IMR-90 (cell line): ENCODE measurements around the gene PIK3IP1. TPM values are rescaled to one million over a fixed set of nuclear protein-coding genes. Genes with fewer than 3 reads are reported as not detected.

ENCODE experiments used
- ATAC-seq: fragments of 200-7000 bp; cut with Tn5 transposase; 2 replicates; pipeline ENCODE4 v1.9.1; 2020; ENCODE audit warnings: low read depth, mild to moderate bottlenecking, moderate library complexity
- BruUV-seq: library from RNA; stranded (reverse); fragments of 400-500 nt; replicated peaks from 2 replicates; lab custom pipeline; 2021; lab: Mats Ljungman, UMichigan
- CTCF ChIA-PET: fragments of 300-600 bp; formaldehyde crosslinking; extraction: SDS; loops from one replicate; lab custom pipeline; 2021; ENCODE audit warnings: antibody characterized with exemption; lab: Yijun Ruan, JAX
- POLR2A ChIA-PET: fragments of 300-600 bp; sonication (Branson Sonifier 250); formaldehyde crosslinking; loops from one replicate; lab custom pipeline; 2022; ENCODE audit warnings: antibody characterized with exemption; ENCODE audit not compliant: unreplicated experiment; lab: Charles Lee
- DNase-seq: peaks from one replicate; pipeline ENCODE4 v3.0.0; 2013
- H2AFZ ChIP-seq: replicated peaks from 2 replicates; pipeline ENCODE3; 2013; ENCODE audit warnings: low read length, mild to moderate bottlenecking; ENCODE audit not compliant: poor library complexity
- H2AK5ac ChIP-seq: 2 replicates; pipeline ENCODE4 v1.6.1; 2013; ENCODE audit warnings: low read depth, low read length, inconsistent platforms
- H2AK9ac ChIP-seq: replicated peaks from 2 replicates; pipeline ENCODE3; 2013; ENCODE audit warnings: mild to moderate bottlenecking, low read depth, low read length, moderate library complexity; ENCODE audit not compliant: poor library complexity
- H2BK120ac ChIP-seq: 2 replicates; pipeline ENCODE4 v1.6.1; 2013; ENCODE audit warnings: low read depth, low read length, inconsistent platforms
- H2BK15ac ChIP-seq: 3 replicates; pipeline ENCODE4 v1.6.1; 2013; ENCODE audit warnings: low read depth, low read length, inconsistent platforms
- H2BK20ac ChIP-seq: 2 replicates; pipeline ENCODE4 v1.6.1; 2013; ENCODE audit warnings: low read depth, mild to moderate bottlenecking, inconsistent platforms, low read length, moderate library complexity
- H2BK5ac ChIP-seq: 2 replicates; pipeline ENCODE4 v1.6.1; 2013; ENCODE audit warnings: mild to moderate bottlenecking, low read depth, low read length, inconsistent platforms; ENCODE audit not compliant: poor library complexity, severe bottlenecking
- H3K14ac ChIP-seq: replicated peaks from 2 replicates; pipeline ENCODE4 v1.6.1; 2013; ENCODE audit warnings: low read depth, low read length, inconsistent platforms
- H3K18ac ChIP-seq: 2 replicates; pipeline ENCODE4 v1.6.1; 2013; ENCODE audit warnings: low read depth, low read length, control low read depth
- H3K23ac ChIP-seq: 2 replicates; pipeline ENCODE4 v1.6.1; 2013; ENCODE audit warnings: low read depth, low read length, inconsistent platforms
- H3K27ac ChIP-seq: 2 replicates; pipeline ENCODE4 v1.5.1; 2013; ENCODE audit warnings: mild to moderate bottlenecking, control low read depth, low read length; ENCODE audit not compliant: insufficient read depth
- H3K27me3 ChIP-seq: 2 replicates; pipeline ENCODE4 v1.6.1; 2013; ENCODE audit warnings: low read length; ENCODE audit not compliant: control insufficient read depth, insufficient read depth
- H3K36me3 ChIP-seq: 2 replicates; pipeline ENCODE4 v1.6.1; 2013; ENCODE audit warnings: low read length, mixed read lengths; ENCODE audit not compliant: control insufficient read depth, insufficient read depth
- H3K4ac ChIP-seq: 2 replicates; pipeline ENCODE4 v1.6.1; 2013; ENCODE audit warnings: low read depth, low read length, inconsistent platforms
- H3K4me1 ChIP-seq: 2 replicates; pipeline ENCODE4 v1.6.1; 2013; ENCODE audit warnings: low read length, mixed read lengths; ENCODE audit not compliant: control insufficient read depth, insufficient read depth
- H3K4me2 ChIP-seq: 2 replicates; pipeline ENCODE4 v1.6.1; 2013; ENCODE audit warnings: low read depth, mild to moderate bottlenecking, control low read depth, low read length, moderate library complexity
- H3K4me3 ChIP-seq: 2 replicates; pipeline ENCODE4 v1.5.1; 2013; ENCODE audit warnings: low read depth, mild to moderate bottlenecking, control low read depth, low read length, moderate library complexity; ENCODE audit not compliant: insufficient read depth
- H3K56ac ChIP-seq: 2 replicates; pipeline ENCODE4 v1.6.1; 2013; ENCODE audit warnings: low read length, inconsistent platforms; ENCODE audit not compliant: insufficient read depth; ENCODE audit errors: extremely low read depth
- H3K79me1 ChIP-seq, 2 experiments: 2 replicates each; pipeline ENCODE4 v1.6.1; 2013; ENCODE audit warnings: low read length in 2 of 2, inconsistent platforms in 1 of 2, low read depth in 1 of 2
- H3K9ac ChIP-seq: 2 replicates; pipeline ENCODE4 v1.6.1; 2013; ENCODE audit warnings: low read depth, low read length, control low read depth
- H3K9me1 ChIP-seq: 2 replicates; pipeline ENCODE4 v1.6.1; 2013; ENCODE audit warnings: low read length, inconsistent platforms; ENCODE audit not compliant: insufficient read depth
- H3K9me3 ChIP-seq: 2 replicates; pipeline ENCODE4 v1.6.1; 2013; ENCODE audit warnings: low read length; ENCODE audit not compliant: control insufficient read depth, insufficient read depth
- H4K20me1 ChIP-seq: 2 replicates; pipeline ENCODE4 v1.6.1; 2013; ENCODE audit warnings: low read length, inconsistent platforms; ENCODE audit not compliant: insufficient read depth
- H4K5ac ChIP-seq: 2 replicates; pipeline ENCODE4 v1.6.1; 2013; ENCODE audit warnings: mild to moderate bottlenecking, low read depth, low read length, control low read depth
- H4K8ac ChIP-seq, 2 experiments: 2 replicates each; pipeline ENCODE4 v1.6.1; 2013; ENCODE audit warnings: low read depth in 2 of 2, low read length in 2 of 2, control low read depth in 1 of 2, inconsistent platforms in 1 of 2
- H4K91ac ChIP-seq: 2 replicates; pipeline ENCODE4 v1.6.1; 2013; ENCODE audit warnings: low read depth, low read length, inconsistent platforms; ENCODE audit not compliant: insufficient read depth
- BHLHE40 ChIP-seq: fragments of 150-350 bp; IDR thresholded peaks from 2 replicates; pipeline ENCODE4 v1.6.1; 2016; ENCODE audit warnings: mild to moderate bottlenecking, low read depth, low read length
- FOS ChIP-seq: fragments of 150-350 bp; IDR thresholded peaks from 2 replicates; pipeline ENCODE4 v1.6.1; 2016; ENCODE audit warnings: low read depth, low read length
- MAFK ChIP-seq: IDR thresholded peaks from 2 replicates; pipeline ENCODE4 v1.6.1; 2012; ENCODE audit warnings: low read depth, low read length, improper control_type of control experiment
- MAZ ChIP-seq: IDR thresholded peaks from 2 replicates; pipeline ENCODE4 v1.6.1; 2012; ENCODE audit warnings: low read depth, mild to moderate bottlenecking, low read length, improper control_type of control experiment, moderate library complexity, borderline replicate concordance
- MXI1 ChIP-seq: IDR thresholded peaks from 2 replicates; pipeline ENCODE4 v1.6.1; 2012; ENCODE audit warnings: low read depth, mild to moderate bottlenecking, low read length, moderate library complexity, borderline replicate concordance
- POLR2A ChIP-seq: IDR thresholded peaks from 2 replicates; pipeline ENCODE4 v1.6.1; 2012; ENCODE audit warnings: mild to moderate bottlenecking, low read depth, low read length
- RAD21 ChIP-seq: IDR thresholded peaks from 2 replicates; pipeline ENCODE4 v1.6.1; 2012; ENCODE audit warnings: low read length, improper control_type of control experiment
- RFX5 ChIP-seq: IDR thresholded peaks from 2 replicates; pipeline ENCODE4 v1.8.0; 2012; ENCODE audit warnings: low read depth, mild to moderate bottlenecking, low read length, moderate library complexity
- dilution Hi-C: fragments of 300-500 bp; cut with HindIII; formaldehyde crosslinking; loops from one replicate; pipeline ENCODE4 v1.14.3; 2018; ENCODE audit warnings: low sequenced_read_pairs; ENCODE audit not compliant: unreplicated experiment
- in situ Hi-C: fragments of 300-500 bp; cut with MboI; formaldehyde crosslinking; loops from 3 replicates; pipeline ENCODE4 v1.14.3; 2019; ENCODE audit warnings: low sequenced_read_pairs, inconsistent platforms, mixed read lengths
- intact Hi-C: fragments of 100-400 bp; cut with micrococcal nuclease; formaldehyde crosslinking; loops from 2 replicates; pipeline ENCODE4 v1.10.0; 2022
- polyA plus RNA-seq, 3 experiments: library from polyadenylated mRNA; depleted of rRNA; stranded (reverse); fragments of >200 nt; gene quantifications; 2 replicates each; pipeline ENCODE4 v1.2.3, GENCODE V29; 2012; ENCODE audit warnings: low replicate concordance in 1 of 3
- total RNA-seq: library from RNA; depleted of rRNA; stranded (reverse); fragments of >200 nt; gene quantifications from 2 replicates; pipeline ENCODE4 v1.2.3, GENCODE V29; 2012
- TF ChIP-seq, protein P1 (sequence below): fragments of 150-350 bp; IDR thresholded peaks from 2 replicates; pipeline ENCODE4 v1.6.1; 2016; ENCODE audit warnings: low read depth, mild to moderate bottlenecking, low read length, moderate library complexity, borderline replicate concordance
- TF ChIP-seq, protein P2 (sequence below): fragments of 150-350 bp; IDR thresholded peaks from 2 replicates; pipeline ENCODE4 v1.6.1; 2017; ENCODE audit warnings: mild to moderate bottlenecking, antibody characterized with exemption, low read length, low read depth

PIK3IP1 gene
- total and polyA plus RNA-seq, 2 of the 4 experiments (the other 2 are of a cell fraction), result 12.9 to 17.6 TPM

DNA sequence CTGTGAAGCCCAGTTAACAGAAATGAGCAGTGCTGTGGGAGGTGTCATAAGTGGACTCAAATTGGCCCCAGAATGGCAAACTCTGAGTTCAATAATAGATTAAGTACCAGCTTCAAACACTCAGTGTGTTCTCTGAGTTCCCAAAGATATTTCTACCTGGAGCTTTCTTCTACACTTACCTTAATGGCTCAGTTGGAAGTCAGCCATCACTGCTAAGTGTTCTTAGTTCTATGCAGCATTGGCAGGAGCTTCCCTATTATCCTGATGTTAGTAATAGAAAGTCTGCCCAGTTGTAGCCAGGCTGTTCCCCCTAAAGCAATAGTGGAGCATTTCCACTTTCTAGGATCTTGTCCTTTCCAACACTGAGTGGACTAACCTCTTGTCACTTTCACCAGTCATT lies 9.7 kb upstream of the PIK3IP1 start:
- no peak overlapping the region for H4K8ac ChIP-seq
- no peak overlapping the region for H2AK9ac ChIP-seq
- no peak overlapping the region for H2AFZ ChIP-seq
- H3K27me3 ChIP-seq, result no peaks in the 10 kb centered on the region
- no peak overlapping the region for H2BK120ac ChIP-seq
- H2BK15ac ChIP-seq, result no peak overlapping the region
- no peak overlapping the region for H3K9ac ChIP-seq
- in situ Hi-C loops, result no loop called here
- no peak for TF ChIP-seq POLR2A
- no peak for TF ChIP-seq MAZ
- TF ChIP-seq, protein P1, sequence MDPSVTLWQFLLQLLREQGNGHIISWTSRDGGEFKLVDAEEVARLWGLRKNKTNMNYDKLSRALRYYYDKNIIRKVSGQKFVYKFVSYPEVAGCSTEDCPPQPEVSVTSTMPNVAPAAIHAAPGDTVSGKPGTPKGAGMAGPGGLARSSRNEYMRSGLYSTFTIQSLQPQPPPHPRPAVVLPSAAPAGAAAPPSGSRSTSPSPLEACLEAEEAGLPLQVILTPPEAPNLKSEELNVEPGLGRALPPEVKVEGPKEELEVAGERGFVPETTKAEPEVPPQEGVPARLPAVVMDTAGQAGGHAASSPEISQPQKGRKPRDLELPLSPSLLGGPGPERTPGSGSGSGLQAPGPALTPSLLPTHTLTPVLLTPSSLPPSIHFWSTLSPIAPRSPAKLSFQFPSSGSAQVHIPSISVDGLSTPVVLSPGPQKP, result no peak
- no peak for TF ChIP-seq RFX5
- TF ChIP-seq MAFK, result no peak
- TF ChIP-seq MXI1, result no peak
- TF ChIP-seq, protein P2, sequence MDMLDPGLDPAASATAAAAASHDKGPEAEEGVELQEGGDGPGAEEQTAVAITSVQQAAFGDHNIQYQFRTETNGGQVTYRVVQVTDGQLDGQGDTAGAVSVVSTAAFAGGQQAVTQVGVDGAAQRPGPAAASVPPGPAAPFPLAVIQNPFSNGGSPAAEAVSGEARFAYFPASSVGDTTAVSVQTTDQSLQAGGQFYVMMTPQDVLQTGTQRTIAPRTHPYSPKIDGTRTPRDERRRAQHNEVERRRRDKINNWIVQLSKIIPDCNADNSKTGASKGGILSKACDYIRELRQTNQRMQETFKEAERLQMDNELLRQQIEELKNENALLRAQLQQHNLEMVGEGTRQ, result no peak
- no peak for TF ChIP-seq RAD21
- no peak for TF ChIP-seq FOS
- TF ChIP-seq BHLHE40, result no peak
- CTCF ChIA-PET, result interaction anchor here (4.3 kb wide), 1 partner anchor 11 kb away, joined by 16 read pairs; no protein-coding TSS in a partner anchor
- ATAC-seq, result no peak
- no peak for DNase-seq
- no peak overlapping the region for H2AK5ac ChIP-seq
- no peak overlapping the region for H3K18ac ChIP-seq
- H3K56ac ChIP-seq, result no peak overlapping the region
- no peak overlapping the region for H2BK5ac ChIP-seq
- H3K23ac ChIP-seq, result no peak overlapping the region
- no TSS peak for BruUV-seq
- POLR2A ChIA-PET, result no interaction called here
- peaks cover 2% of the 10 kb centered on the region; the same call in 1 of the 2 replicates for H3K9me1 ChIP-seq
- no peak overlapping the region for H3K27ac ChIP-seq
- H3K36me3 ChIP-seq, result no peaks in the 10 kb centered on the region
- H3K4me2 ChIP-seq, result no peak overlapping the region
- H3K14ac ChIP-seq, result no peak overlapping the region
- H4K91ac ChIP-seq, result no peak overlapping the region
- H3K79me1 ChIP-seq, result no peaks in the 10 kb centered on the region; a peak in 1 of 4 replicates
- no peaks in the 10 kb centered on the region for H4K20me1 ChIP-seq
- no peak overlapping the region for H2BK20ac ChIP-seq
- no peaks in the 10 kb centered on the region for H3K9me3 ChIP-seq
- H3K4ac ChIP-seq, result no peak overlapping the region
- dilution Hi-C loops, result no loop called here
- H4K5ac ChIP-seq, result no peak overlapping the region
- no peaks in the 10 kb centered on the region for H3K4me1 ChIP-seq
- intact Hi-C loops, result no loop called here
- no peak overlapping the region for H3K4me3 ChIP-seq
